MM.1S (cell line): ENCODE measurements around the gene MRE11.
A peak's percentile ranks its signal among the peaks of the same experiment; 100 is the strongest.

ENCODE experiments used
- DNase-seq: peaks from one replicate; pipeline ENCODE4 v3.0.0-alpha.2; 2015
- H2AFZ ChIP-seq: fragments of 300-600 bp; sonication (generic); 2 replicates; pipeline ENCODE4 v1.6.0; 2016; ENCODE audit warnings: antibody characterized with exemption, low read length
- H3F3A ChIP-seq: fragments of 300-600 bp; sonication (generic); 2 replicates; pipeline ENCODE4 v1.6.1; 2016; ENCODE audit warnings: mild to moderate bottlenecking, antibody characterized with exemption, low read length, moderate library complexity, mixed read lengths; ENCODE audit not compliant: insufficient read depth
- H3K27ac ChIP-seq: fragments of 300-600 bp; sonication (generic); 2 replicates; pipeline ENCODE4 v1.5.1; 2016; ENCODE audit warnings: mild to moderate bottlenecking, low read length
- H3K27me3 ChIP-seq: fragments of 300-600 bp; sonication (generic); replicated peaks from 2 replicates; pipeline ENCODE4 v1.6.0; 2016; ENCODE audit warnings: low read length; ENCODE audit not compliant: insufficient read depth
- H3K36me3 ChIP-seq: fragments of 300-600 bp; sonication (generic); replicated peaks from 2 replicates; pipeline ENCODE4 v1.6.1; 2016; ENCODE audit warnings: mild to moderate bottlenecking, low read length, mixed read lengths; ENCODE audit not compliant: insufficient read depth
- H3K4me1 ChIP-seq: fragments of 300-600 bp; sonication (generic); 2 replicates; pipeline ENCODE4 v1.6.1; 2016; ENCODE audit warnings: low read length, mixed read lengths
- H3K4me2 ChIP-seq: fragments of 300-600 bp; sonication (generic); 2 replicates; pipeline ENCODE4 v1.6.0; 2016; ENCODE audit warnings: low read depth, low read length
- H3K4me3 ChIP-seq: fragments of 300-600 bp; sonication (generic); 2 replicates; pipeline ENCODE4 v1.5.1; 2016; ENCODE audit warnings: low read length, mixed read lengths
- H3K79me2 ChIP-seq: fragments of 300-600 bp; sonication (generic); 2 replicates; pipeline ENCODE4 v1.6.1; 2016; ENCODE audit warnings: mixed run types, low read length, mixed read lengths
- H3K9ac ChIP-seq: fragments of 300-600 bp; sonication (generic); 2 replicates; pipeline ENCODE4 v1.6.1; 2016; ENCODE audit warnings: low read length, mixed read lengths
- H3K9me2 ChIP-seq: fragments of 300-600 bp; sonication (generic); replicated peaks from 2 replicates; pipeline ENCODE4 v1.6.1; 2016; ENCODE audit warnings: mild to moderate bottlenecking, low read length, mixed read lengths; ENCODE audit not compliant: insufficient read depth
- H3K9me3 ChIP-seq: fragments of 300-600 bp; sonication (generic); replicated peaks from 2 replicates; pipeline ENCODE4 v1.6.1; 2016; ENCODE audit warnings: mild to moderate bottlenecking, low read length, mixed read lengths; ENCODE audit not compliant: insufficient read depth
- H4K20me1 ChIP-seq: fragments of 300-600 bp; sonication (generic); 2 replicates; pipeline ENCODE4 v1.6.1; 2016; ENCODE audit warnings: mild to moderate bottlenecking, low read length, moderate library complexity, mixed read lengths; ENCODE audit not compliant: insufficient read depth
- EZH2 ChIP-seq: fragments of 300-600 bp; sonication (generic); optimal IDR thresholded peaks from 2 replicates; pipeline ENCODE3; 2017; ENCODE audit warnings: low read depth, mild to moderate bottlenecking, antibody characterized with exemption, low read length, mixed read lengths
- EZH2phosphoT487 ChIP-seq: fragments of 300-600 bp; sonication (generic); IDR thresholded peaks from 2 replicates; pipeline ENCODE4 v1.6.1; 2018; ENCODE audit warnings: antibody characterized with exemption, low read length
- TF ChIP-seq, protein P1 (sequence below): fragments of 300-600 bp; sonication (generic); IDR thresholded peaks from 2 replicates; pipeline ENCODE4 v1.5.1; 2016; ENCODE audit warnings: antibody characterized with exemption, low read length, mixed read lengths

Gene MRE11

DNA sequence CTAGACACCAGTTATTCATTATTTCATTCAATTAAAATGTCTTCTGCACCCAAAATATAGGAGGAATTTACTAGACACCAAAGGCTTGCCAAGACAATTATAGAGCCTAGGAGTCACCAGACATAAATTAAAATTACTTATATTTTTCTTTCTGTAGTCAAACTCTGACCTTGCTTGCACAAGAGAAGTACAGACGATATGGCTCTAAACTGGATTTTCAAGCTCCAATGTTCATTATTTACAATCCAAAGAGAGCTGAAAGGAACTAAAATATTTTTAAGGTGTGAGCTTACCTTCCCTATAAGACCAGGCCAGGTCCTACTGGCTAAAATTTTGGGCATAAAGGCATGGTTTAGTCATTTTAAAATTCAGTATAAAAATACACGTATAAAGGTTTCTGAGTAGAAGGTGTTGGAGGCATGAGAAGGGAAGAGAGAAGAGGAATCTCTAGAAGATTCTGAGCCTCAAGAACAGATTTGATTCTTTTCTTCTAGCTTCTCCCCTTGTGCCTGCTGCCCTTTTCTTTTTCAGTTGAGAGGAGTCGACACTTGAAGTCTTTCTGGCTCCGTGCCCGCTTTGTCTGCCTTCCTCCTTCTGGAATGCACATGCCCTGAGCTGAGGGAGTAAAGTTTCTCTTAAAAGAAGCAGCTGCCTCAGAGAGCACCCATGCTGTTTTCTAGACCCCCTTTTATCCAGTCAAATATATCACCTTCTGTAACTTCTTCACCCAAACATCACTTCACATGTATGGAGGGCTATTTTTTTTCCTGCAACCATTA lies 32.1 kb upstream of the MRE11 start:
- no peak for DNase-seq
- H4K20me1 ChIP-seq, result no peaks in the 10 kb centered on the region

DNA sequence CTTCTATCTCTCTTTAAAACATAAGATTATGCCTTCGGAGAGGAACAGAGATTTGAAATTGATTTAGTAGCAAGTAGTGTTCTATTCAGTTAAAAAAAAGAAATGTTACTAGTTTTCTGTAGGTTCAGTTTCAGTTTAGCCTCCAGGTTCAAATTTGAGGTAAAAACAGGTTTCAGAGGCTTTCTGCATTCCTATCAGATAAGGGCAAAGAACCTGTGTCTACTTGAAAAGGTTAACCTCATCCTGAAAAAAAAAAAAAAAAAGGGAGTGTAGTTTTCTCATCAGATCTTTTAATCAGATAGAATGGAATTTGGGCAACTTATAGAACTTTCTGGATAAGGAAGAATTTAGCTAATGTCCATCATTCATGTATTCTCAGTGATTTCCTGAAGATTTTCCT lies 30.7 kb upstream of the MRE11 start:
- Histone ChIP-seq H2AFZ (no peak overlapping the region), H3K27ac (no peak overlapping the region), H3F3A (peaks cover 7% of the 10 kb centered on the region; the same call in 1 of the 2 replicates), H3K4me1 (peaks cover 13% of the 10 kb centered on the region), H3K27me3 (no peaks in the 10 kb centered on the region), H3K4me2 (peak overlapping the region; percentile 40; the same call in 1 of the 2 replicates), H3K9me2 (no peaks in the 10 kb centered on the region), H3K36me3 (no peaks in the 10 kb centered on the region), H4K20me1 (no peaks in the 10 kb centered on the region), H3K79me2 (no peaks in the 10 kb centered on the region), H3K9me3 (no peaks in the 10 kb centered on the region), H3K4me3 (no peak overlapping the region), H3K9ac (no peak overlapping the region)
- TF ChIP-seq EZH2phosphoT487 (no peak), EZH2 (no peak)
- TF ChIP-seq, protein P1, sequence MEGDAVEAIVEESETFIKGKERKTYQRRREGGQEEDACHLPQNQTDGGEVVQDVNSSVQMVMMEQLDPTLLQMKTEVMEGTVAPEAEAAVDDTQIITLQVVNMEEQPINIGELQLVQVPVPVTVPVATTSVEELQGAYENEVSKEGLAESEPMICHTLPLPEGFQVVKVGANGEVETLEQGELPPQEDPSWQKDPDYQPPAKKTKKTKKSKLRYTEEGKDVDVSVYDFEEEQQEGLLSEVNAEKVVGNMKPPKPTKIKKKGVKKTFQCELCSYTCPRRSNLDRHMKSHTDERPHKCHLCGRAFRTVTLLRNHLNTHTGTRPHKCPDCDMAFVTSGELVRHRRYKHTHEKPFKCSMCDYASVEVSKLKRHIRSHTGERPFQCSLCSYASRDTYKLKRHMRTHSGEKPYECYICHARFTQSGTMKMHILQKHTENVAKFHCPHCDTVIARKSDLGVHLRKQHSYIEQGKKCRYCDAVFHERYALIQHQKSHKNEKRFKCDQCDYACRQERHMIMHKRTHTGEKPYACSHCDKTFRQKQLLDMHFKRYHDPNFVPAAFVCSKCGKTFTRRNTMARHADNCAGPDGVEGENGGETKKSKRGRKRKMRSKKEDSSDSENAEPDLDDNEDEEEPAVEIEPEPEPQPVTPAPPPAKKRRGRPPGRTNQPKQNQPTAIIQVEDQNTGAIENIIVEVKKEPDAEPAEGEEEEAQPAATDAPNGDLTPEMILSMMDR, result no peak
- peak; percentile 71 for DNase-seq

More for the DNA sequence above, 32.1 kb upstream of the MRE11 start:
- Histone ChIP-seq H3K9ac (no peak overlapping the region), H3K4me2 (no peak overlapping the region), H3K9me3 (no peaks in the 10 kb centered on the region), H3K27ac (no peak overlapping the region), H3K4me1 (peaks cover 13% of the 10 kb centered on the region), H3K9me2 (no peaks in the 10 kb centered on the region), H3F3A (peaks cover 7% of the 10 kb centered on the region; the same call in 1 of the 2 replicates), H3K27me3 (no peaks in the 10 kb centered on the region), H3K36me3 (no peaks in the 10 kb centered on the region), H3K4me3 (no peak overlapping the region), H3K79me2 (no peaks in the 10 kb centered on the region), H2AFZ (no peak overlapping the region)
- TF ChIP-seq EZH2phosphoT487, result no peak
- no peak for TF ChIP-seq EZH2
- TF ChIP-seq, protein P1, result no peak

DNA sequence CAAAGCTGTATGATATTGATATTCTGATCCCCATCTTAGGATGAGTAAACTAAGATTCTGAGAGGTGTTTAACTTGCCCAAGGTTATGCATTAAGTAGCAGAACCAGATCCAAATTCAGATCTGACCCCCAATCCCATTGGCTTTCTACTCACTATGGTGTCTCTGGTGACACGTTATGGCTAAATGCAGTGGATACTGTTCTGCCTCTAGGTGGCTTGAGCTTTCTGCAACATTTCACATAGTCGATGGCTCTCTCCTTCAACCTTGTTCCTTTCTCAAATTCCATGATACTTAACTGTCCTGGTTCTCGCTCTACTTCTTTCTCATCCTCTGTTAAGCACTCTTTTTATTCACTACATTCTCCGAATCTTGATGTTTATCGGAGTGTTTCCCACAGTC lies 28.0 kb upstream of the MRE11 start:
- Histone ChIP-seq H3K27me3 (no peaks in the 10 kb centered on the region), H3K79me2 (no peaks in the 10 kb centered on the region), H3F3A (peaks cover 7% of the 10 kb centered on the region; the same call in 1 of the 2 replicates), H3K9me3 (no peaks in the 10 kb centered on the region), H3K4me2 (no peak overlapping the region), H3K4me3 (no peak overlapping the region), H3K4me1 (peaks cover 13% of the 10 kb centered on the region), H3K36me3 (no peaks in the 10 kb centered on the region), H3K27ac (no peak overlapping the region), H3K9me2 (no peaks in the 10 kb centered on the region), H4K20me1 (no peaks in the 10 kb centered on the region), H2AFZ (no peak overlapping the region), H3K9ac (no peak overlapping the region)
- no peak for DNase-seq
- TF ChIP-seq, protein P1, result peak; percentile 29; the same call in 1 of the 2 replicates
- no peak for TF ChIP-seq EZH2phosphoT487
